ENCODE data around the gene CD1C. TPM values are rescaled to one million over a fixed set of nuclear protein-coding genes. Genes with fewer than 3 reads are reported as not detected.
"Not testable (repeated sequence)": the region's sequence is repeated elsewhere in the genome, so short reads cannot be mapped to it uniquely, and the experiment has no call there.

The CD1C gene
- total and polyA plus RNA-seq, 4 donors, result 0.24 to 0.89 (median 0.29) TPM

DNA sequence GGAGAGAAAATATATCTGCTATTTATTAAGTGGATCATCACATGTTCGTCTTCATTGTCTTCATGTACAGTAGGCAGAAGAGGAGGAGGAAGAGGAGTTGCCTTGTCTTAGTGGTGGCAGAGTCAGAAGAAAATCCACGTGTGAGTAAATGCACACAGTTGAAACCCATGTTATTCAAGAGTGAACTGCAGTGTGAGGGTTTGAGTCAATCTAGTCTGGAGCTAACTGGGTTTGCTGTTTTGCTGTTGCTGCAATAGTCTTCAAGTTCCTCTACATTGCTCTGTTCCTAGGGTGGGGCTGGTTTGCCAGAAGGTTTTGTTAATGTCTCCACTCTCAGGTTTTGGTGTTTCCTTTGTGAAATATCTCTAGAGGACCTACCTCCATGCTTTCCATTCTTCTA lies 38.6 kb upstream of the CD1C start:
- TF ChIP-seq SP1 (IDR thresholded peaks at IDR 0.05) (no peak), GABPA (IDR thresholded peaks at IDR 0.05 in 1 of 2, conservative IDR thresholded peaks at IDR 0.05 in 1 of 2) (no peak), FOXA2 (IDR thresholded peaks at IDR 0.05) (no peak)
- TF ChIP-seq, protein P1, sequence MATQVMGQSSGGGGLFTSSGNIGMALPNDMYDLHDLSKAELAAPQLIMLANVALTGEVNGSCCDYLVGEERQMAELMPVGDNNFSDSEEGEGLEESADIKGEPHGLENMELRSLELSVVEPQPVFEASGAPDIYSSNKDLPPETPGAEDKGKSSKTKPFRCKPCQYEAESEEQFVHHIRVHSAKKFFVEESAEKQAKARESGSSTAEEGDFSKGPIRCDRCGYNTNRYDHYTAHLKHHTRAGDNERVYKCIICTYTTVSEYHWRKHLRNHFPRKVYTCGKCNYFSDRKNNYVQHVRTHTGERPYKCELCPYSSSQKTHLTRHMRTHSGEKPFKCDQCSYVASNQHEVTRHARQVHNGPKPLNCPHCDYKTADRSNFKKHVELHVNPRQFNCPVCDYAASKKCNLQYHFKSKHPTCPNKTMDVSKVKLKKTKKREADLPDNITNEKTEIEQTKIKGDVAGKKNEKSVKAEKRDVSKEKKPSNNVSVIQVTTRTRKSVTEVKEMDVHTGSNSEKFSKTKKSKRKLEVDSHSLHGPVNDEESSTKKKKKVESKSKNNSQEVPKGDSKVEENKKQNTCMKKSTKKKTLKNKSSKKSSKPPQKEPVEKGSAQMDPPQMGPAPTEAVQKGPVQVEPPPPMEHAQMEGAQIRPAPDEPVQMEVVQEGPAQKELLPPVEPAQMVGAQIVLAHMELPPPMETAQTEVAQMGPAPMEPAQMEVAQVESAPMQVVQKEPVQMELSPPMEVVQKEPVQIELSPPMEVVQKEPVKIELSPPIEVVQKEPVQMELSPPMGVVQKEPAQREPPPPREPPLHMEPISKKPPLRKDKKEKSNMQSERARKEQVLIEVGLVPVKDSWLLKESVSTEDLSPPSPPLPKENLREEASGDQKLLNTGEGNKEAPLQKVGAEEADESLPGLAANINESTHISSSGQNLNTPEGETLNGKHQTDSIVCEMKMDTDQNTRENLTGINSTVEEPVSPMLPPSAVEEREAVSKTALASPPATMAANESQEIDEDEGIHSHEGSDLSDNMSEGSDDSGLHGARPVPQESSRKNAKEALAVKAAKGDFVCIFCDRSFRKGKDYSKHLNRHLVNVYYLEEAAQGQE (IDR thresholded peaks at IDR 0.05), result no peak
- TF ChIP-seq, protein P2, sequence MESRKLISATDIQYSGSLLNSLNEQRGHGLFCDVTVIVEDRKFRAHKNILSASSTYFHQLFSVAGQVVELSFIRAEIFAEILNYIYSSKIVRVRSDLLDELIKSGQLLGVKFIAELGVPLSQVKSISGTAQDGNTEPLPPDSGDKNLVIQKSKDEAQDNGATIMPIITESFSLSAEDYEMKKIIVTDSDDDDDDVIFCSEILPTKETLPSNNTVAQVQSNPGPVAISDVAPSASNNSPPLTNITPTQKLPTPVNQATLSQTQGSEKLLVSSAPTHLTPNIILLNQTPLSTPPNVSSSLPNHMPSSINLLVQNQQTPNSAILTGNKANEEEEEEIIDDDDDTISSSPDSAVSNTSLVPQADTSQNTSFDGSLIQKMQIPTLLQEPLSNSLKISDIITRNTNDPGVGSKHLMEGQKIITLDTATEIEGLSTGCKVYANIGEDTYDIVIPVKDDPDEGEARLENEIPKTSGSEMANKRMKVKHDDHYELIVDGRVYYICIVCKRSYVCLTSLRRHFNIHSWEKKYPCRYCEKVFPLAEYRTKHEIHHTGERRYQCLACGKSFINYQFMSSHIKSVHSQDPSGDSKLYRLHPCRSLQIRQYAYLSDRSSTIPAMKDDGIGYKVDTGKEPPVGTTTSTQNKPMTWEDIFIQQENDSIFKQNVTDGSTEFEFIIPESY (IDR thresholded peaks at IDR 0.05), result no peak
- no peak for DNase-seq (ENCODE audit: low spot score)
- H3K27ac ChIP-seq (ENCODE audit: low read depth in 1 of 2, low read length in 2 of 2), result no peak overlapping the region
- H3K9me3 ChIP-seq (ENCODE audit: control insufficient read depth in 4 of 4, low read length in 3 of 4), result no peaks in the 10 kb centered on the region
- H3K36me3 ChIP-seq (ENCODE audit: control insufficient read depth in 4 of 4, insufficient read depth in 3 of 4, low read depth in 1 of 4, low read length in 3 of 4), result no peaks in the 10 kb centered on the region
- no peaks in the 10 kb centered on the region for H3K4me1 ChIP-seq (ENCODE audit: control insufficient read depth in 4 of 4, insufficient read depth in 4 of 4, low read length in 3 of 4)
- WGBS, result 43% methylated on average over 2 of the region's 2 CpGs
- H3K27me3 ChIP-seq (ENCODE audit: control insufficient read depth in 4 of 4, insufficient read depth in 4 of 4, low read length in 3 of 4), result peaks cover 0 to 4% (median 0%) of the 10 kb centered on the region in 4 donors
- no peak overlapping the region for H3K4me3 ChIP-seq (ENCODE audit: low read depth in 1 of 3, low read length in 3 of 3)
- no peak overlapping the region for H3K9ac ChIP-seq (ENCODE audit: low read depth in 1 of 2, low read length in 2 of 2)

DNA sequence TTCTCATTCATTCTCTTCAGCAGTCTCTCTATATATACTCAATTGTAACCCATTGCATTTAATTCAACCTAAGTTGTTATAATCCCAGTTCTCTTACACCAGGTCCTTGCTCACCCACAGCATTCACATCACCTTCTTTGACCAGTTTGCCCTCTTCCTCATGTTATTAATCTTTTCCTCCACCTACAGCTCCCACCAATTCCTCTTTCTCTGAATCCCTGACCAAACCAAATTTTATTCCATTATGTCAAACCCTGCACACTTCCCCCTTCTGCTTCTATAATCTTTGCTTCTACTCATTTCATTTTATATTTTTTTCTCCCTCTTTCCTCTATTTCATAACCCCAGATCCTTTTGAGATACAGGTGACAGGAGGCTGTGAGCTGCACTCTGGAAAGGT lies 34.1 kb upstream of the CD1C start:
- no peaks in the 10 kb centered on the region for H3K4me1 ChIP-seq (ENCODE audit: control insufficient read depth in 4 of 4, insufficient read depth in 4 of 4, low read length in 3 of 4)
- no peak overlapping the region for H3K4me3 ChIP-seq (ENCODE audit: low read depth in 1 of 3, low read length in 3 of 3)
- no peaks in the 10 kb centered on the region for H3K9me3 ChIP-seq (ENCODE audit: control insufficient read depth in 4 of 4, low read length in 3 of 4)
- no peak overlapping the region for H3K27ac ChIP-seq (ENCODE audit: low read depth in 1 of 2, low read length in 2 of 2)
- TF ChIP-seq, protein P3, sequence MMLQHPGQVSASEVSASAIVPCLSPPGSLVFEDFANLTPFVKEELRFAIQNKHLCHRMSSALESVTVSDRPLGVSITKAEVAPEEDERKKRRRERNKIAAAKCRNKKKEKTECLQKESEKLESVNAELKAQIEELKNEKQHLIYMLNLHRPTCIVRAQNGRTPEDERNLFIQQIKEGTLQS (IDR thresholded peaks at IDR 0.05), result no peak
- TF ChIP-seq RXRA (IDR thresholded peaks at IDR 0.05), result no peak
- TF ChIP-seq, protein P4, sequence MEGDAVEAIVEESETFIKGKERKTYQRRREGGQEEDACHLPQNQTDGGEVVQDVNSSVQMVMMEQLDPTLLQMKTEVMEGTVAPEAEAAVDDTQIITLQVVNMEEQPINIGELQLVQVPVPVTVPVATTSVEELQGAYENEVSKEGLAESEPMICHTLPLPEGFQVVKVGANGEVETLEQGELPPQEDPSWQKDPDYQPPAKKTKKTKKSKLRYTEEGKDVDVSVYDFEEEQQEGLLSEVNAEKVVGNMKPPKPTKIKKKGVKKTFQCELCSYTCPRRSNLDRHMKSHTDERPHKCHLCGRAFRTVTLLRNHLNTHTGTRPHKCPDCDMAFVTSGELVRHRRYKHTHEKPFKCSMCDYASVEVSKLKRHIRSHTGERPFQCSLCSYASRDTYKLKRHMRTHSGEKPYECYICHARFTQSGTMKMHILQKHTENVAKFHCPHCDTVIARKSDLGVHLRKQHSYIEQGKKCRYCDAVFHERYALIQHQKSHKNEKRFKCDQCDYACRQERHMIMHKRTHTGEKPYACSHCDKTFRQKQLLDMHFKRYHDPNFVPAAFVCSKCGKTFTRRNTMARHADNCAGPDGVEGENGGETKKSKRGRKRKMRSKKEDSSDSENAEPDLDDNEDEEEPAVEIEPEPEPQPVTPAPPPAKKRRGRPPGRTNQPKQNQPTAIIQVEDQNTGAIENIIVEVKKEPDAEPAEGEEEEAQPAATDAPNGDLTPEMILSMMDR (IDR thresholded peaks at IDR 0.05; ENCODE audit: low read depth, low read length, missing input control), result no peak
- TF ChIP-seq FOXA1 (IDR thresholded peaks at IDR 0.05), result no peak
- no peak for TF ChIP-seq TAF1 (conservative IDR thresholded peaks at IDR 0.05)
- TF ChIP-seq NR2F2 (IDR thresholded peaks at IDR 0.05), result no peak
- TF ChIP-seq, protein P1 (IDR thresholded peaks at IDR 0.05), result no peak
- TF ChIP-seq YY1 (IDR thresholded peaks at IDR 0.05), result no peak
- no peak for TF ChIP-seq GABPA (IDR thresholded peaks at IDR 0.05 in 1 of 2, conservative IDR thresholded peaks at IDR 0.05 in 1 of 2)
- TF ChIP-seq HNF4A (conservative IDR thresholded peaks at IDR 0.05), result no peak
- no peak for TF ChIP-seq JUND (IDR thresholded peaks at IDR 0.05)
- TF ChIP-seq RAD21 (IDR thresholded peaks at IDR 0.05), result no peak
- TF ChIP-seq FOXA2 (IDR thresholded peaks at IDR 0.05), result no peak
- TF ChIP-seq SP1 (IDR thresholded peaks at IDR 0.05), result no peak
- no peak for DNase-seq (ENCODE audit: low spot score)
- H3K9ac ChIP-seq (ENCODE audit: low read depth in 1 of 2, low read length in 2 of 2), result no peak overlapping the region
- H3K36me3 ChIP-seq (ENCODE audit: control insufficient read depth in 4 of 4, insufficient read depth in 3 of 4, low read depth in 1 of 4, low read length in 3 of 4), result no peaks in the 10 kb centered on the region
- peaks cover 0 to 6% (median 0%) of the 10 kb centered on the region in 4 donors for H3K27me3 ChIP-seq (ENCODE audit: control insufficient read depth in 4 of 4, insufficient read depth in 4 of 4, low read length in 3 of 4)

DNA sequence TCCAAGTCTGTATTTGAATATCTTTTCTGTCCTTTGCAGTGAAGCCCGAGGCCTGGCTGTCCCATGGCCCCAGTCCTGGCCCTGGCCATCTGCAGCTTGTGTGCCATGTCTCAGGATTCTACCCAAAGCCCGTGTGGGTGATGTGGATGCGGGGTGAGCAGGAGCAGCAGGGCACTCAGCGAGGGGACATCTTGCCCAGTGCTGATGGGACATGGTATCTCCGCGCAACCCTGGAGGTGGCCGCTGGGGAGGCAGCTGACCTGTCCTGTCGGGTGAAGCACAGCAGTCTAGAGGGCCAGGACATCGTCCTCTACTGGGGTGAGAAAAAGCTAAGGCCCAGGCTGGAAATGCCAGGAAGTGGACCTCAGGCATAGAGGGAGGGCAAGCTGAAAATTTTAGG lies 33.0 kb upstream of the CD1C start:
- H3K9ac ChIP-seq (ENCODE audit: low read depth in 1 of 2, low read length in 2 of 2); H3K36me3 ChIP-seq (ENCODE audit: control insufficient read depth in 4 of 4, insufficient read depth in 3 of 4, low read depth in 1 of 4, low read length in 3 of 4); H3K27me3 ChIP-seq (ENCODE audit: control insufficient read depth in 4 of 4, insufficient read depth in 4 of 4, low read length in 3 of 4); DNase-seq (ENCODE audit: low spot score); H3K9me3 ChIP-seq (ENCODE audit: control insufficient read depth in 4 of 4, low read length in 3 of 4); H3K27ac ChIP-seq (ENCODE audit: low read depth in 1 of 2, low read length in 2 of 2); H3K4me3 ChIP-seq (ENCODE audit: low read depth in 1 of 3, low read length in 3 of 3); H3K4me1 ChIP-seq (ENCODE audit: control insufficient read depth in 4 of 4, insufficient read depth in 4 of 4, low read length in 3 of 4): not testable (repeated sequence)
- WGBS, result 81% methylated on average over 9 of the region's 9 CpGs

Measured in liver (tissue), 9 donors.